ENCODE results near the gene EME2.

Gene EME2

DNA sequence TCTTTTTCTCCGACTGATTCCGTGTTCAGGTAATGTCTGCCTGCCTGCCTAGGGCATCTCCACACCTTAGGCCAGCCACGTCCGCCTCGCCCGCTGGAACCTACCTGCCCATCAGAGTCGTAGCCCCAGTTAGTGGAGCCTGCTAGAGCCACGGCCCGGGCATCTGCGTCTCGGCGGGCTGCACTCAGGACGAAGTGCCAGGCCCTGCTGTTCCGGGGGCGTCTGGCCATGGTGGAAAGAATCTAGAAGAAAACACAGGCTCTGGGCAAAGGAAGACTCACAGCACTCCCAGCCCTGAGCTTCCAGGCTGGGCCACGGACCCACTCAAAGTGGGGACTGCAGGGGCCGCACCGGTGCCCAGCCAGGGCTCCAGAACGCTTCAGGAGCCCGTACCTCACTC lies 8.6 kb downstream of the EME2 start:
- no peak for DNase-seq (ENCODE audit: low read depth, low spot score)
- no peaks in the 10 kb centered on the region for H3K9me3 ChIP-seq (ENCODE audit: insufficient read depth, low read length)
- peaks cover 18% of the 10 kb centered on the region for H3K4me1 ChIP-seq (ENCODE audit: insufficient read depth, insufficient read length)
- peaks cover 70% of the 10 kb centered on the region for H3K36me3 ChIP-seq (ENCODE audit: insufficient read depth, insufficient read length, low read length)
- H3K4me3 ChIP-seq (ENCODE audit: insufficient read length, low read depth): peak overlapping the region; percentile 76
- H3K9ac ChIP-seq (ENCODE audit: insufficient read length, low read depth): peak overlapping the region; percentile 89
- no peak for TF ChIP-seq ZNF274 (IDR thresholded peaks at IDR 0.05; ENCODE audit: low read depth, low read length)
- H3K27me3 ChIP-seq (ENCODE audit: insufficient read depth, insufficient read length): no peaks in the 10 kb centered on the region

DNA sequence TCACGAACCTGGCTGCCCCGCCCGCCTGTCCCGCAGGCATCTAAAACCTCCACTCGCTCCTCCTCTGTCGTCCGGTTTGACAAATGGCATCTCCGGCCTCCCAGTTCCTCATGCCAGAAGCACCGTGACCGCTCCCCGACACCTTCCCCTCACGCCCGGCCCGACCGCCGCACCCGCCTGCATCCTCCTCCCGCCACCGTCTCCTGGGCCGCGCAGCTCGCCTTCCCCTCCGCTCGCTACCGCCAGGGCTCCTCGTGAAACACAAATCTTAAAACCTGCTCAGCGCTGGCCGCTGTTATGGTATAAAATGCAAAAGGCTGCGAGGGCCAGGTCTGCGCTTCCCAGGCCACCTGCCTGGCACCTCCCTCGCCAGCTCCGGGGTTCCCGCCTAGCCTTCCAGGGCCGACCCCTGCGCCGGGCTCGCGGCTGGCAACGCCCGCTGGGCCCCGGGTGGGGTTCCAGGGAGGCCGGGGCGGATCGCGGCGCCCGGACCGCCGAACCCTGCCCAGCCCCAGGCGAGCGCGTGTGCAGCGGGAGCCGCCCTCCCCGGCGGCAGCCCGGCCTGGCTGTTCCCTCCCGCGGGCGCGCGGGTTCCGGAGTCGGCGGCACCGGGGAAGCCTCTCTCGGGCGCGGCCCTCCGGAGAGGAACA lies 9.3 kb downstream of the EME2 start:
- Histone ChIP-seq H3K4me1 (ENCODE audit: insufficient read depth, insufficient read length) (peaks cover 18% of the 10 kb centered on the region), H3K36me3 (ENCODE audit: insufficient read depth, insufficient read length, low read length) (peaks cover 70% of the 10 kb centered on the region), H3K9me3 (ENCODE audit: insufficient read depth, low read length) (no peaks in the 10 kb centered on the region), H3K9ac (ENCODE audit: insufficient read length, low read depth) (peak overlapping the region; percentile 89), H3K27me3 (ENCODE audit: insufficient read depth, insufficient read length) (no peaks in the 10 kb centered on the region), H3K4me3 (ENCODE audit: insufficient read length, low read depth) (peak overlapping the region; percentile 76)
- TF ChIP-seq YY1 (IDR thresholded peaks at IDR 0.05; ENCODE audit: insufficient read depth, insufficient read length) (no peak), SUZ12 (IDR thresholded peaks at IDR 0.05; ENCODE audit: extremely low read depth, insufficient read depth, insufficient read length) (no peak), ZNF274 (IDR thresholded peaks at IDR 0.05; ENCODE audit: low read depth, low read length) (no peak)
- no peak for DNase-seq (ENCODE audit: low read depth, low spot score)

DNA sequence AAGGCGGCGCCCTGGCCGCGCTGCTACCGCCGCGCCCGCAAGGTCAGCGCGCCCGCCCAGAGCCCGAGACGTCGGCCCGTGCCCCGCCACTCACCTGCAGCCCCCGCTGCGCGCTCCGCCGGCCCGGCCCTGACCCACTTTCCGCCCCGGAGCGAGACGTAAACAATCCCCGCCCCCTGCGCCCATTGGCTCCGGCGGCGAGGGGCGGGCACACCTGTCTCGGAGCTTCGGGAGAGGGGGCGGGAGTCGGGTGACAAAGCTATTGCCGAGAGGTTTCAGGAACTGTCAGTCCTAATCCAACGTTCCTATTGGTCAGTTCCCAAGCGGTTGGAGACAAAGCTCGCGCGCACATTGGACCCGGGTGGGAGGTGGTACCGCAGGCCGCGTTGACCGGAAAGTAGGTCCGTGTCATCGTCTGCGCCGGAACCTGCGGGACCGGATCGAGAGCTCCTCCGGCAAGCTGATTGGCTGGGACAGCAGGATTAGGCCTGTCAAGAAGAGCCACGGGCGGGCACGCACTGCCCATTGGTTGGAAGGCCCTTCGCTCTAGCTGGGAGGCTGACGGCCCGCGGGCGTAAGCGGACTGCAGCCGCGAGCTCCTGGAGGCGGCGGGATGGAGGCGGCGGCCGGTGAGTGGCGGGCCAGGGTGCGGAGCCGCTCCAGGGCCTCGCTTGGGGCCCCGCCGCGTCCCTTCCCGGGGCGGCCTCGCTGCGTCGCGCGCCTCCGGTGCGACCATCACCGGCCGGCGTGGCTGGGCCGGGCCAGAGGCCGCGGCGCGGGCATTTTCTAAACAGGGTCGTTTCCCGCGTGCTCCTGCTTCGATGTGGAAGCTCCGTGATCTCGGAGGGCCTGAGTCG lies 10.0 kb downstream of the EME2 start, which contains the start of the genes NUBP2 and SPSB3:
NUBP2 (plus strand) TSS at position 553 of the 857 bp plus-strand sequence; CDS start at position 614, 61 bp downstream.
SPSB3 (minus strand) TSS at position 164 of the 857 bp plus-strand sequence. CDS start 1,088 bp downstream, outside the sequence.
- peak within 1 kb of the TSS; percentile 92 for H3K9ac ChIP-seq (ENCODE audit: insufficient read length, low read depth)
- H3K36me3 ChIP-seq (ENCODE audit: insufficient read depth, insufficient read length, low read length): peaks cover 70% of the 10 kb centered on the region
- H3K9me3 ChIP-seq (ENCODE audit: insufficient read depth, low read length): no peaks in the 10 kb centered on the region
- H3K4me3 ChIP-seq (ENCODE audit: insufficient read length, low read depth): peak within 1 kb of the TSS; percentile 79
- no peak for TF ChIP-seq ZNF274 (IDR thresholded peaks at IDR 0.05; ENCODE audit: low read depth, low read length)
- TF ChIP-seq SUZ12 (IDR thresholded peaks at IDR 0.05; ENCODE audit: extremely low read depth, insufficient read depth, insufficient read length): no peak
- no peak for TF ChIP-seq YY1 (IDR thresholded peaks at IDR 0.05; ENCODE audit: insufficient read depth, insufficient read length)
- peaks cover 18% of the 10 kb centered on the region for H3K4me1 ChIP-seq (ENCODE audit: insufficient read depth, insufficient read length)
- DNase-seq (ENCODE audit: low read depth, low spot score): peak; percentile 99
- no peaks in the 10 kb centered on the region for H3K27me3 ChIP-seq (ENCODE audit: insufficient read depth, insufficient read length)

DNA sequence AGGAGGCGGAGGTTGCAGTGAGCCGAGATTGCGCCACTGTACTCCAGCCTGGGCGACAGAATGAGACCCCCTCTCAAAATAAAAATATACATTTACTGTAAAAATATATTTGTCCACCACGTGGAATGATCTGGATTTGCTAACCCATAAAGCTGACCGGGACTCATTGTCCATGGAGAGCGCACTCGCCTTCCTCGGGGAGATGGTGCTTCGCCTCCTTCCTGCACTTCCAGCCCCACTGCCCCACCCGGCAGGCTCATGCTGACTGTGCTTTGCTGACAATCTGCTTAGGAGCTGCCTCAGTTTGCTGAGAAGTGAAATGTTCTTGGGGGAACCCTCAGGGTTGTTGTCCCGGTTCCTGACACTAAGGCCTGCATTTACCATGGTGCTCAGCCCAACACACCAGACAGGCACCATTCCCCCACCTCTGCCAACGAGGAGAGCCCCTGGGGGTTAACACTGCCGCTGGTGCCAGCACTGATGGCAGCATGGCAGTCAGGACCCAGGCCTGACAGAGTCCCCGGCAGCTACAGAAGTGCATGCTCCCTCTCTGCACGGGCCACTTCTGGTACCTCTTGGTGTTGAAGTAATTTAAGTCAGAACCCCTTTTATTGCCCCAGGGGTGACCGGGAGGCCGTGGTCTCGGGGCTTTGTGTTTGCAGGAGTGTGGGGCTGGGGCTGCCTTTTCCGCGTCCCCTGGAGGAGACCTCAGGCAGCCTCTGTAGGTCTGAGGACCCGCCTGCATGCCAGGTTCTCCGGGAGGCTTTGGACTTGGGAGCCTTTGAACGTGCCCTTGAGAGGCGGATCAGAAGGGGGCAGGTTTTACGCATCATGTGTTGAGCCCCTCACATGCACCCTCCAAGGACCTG lies 12.6 kb downstream of the EME2 start:
- DNase-seq (ENCODE audit: low read depth, low spot score): no peak
- Histone ChIP-seq H3K27me3 (ENCODE audit: insufficient read depth, insufficient read length) (no peaks in the 10 kb centered on the region), H3K9me3 (ENCODE audit: insufficient read depth, low read length) (no peaks in the 10 kb centered on the region), H3K4me3 (ENCODE audit: insufficient read length, low read depth) (no peak overlapping the region), H3K36me3 (ENCODE audit: insufficient read depth, insufficient read length, low read length) (peaks cover 70% of the 10 kb centered on the region), H3K9ac (ENCODE audit: insufficient read length, low read depth) (peak overlapping the region; percentile 32), H3K4me1 (ENCODE audit: insufficient read depth, insufficient read length) (peaks cover 9% of the 10 kb centered on the region)
- no peak for TF ChIP-seq YY1 (IDR thresholded peaks at IDR 0.05; ENCODE audit: insufficient read depth, insufficient read length)
- no peak for TF ChIP-seq ZNF274 (IDR thresholded peaks at IDR 0.05; ENCODE audit: low read depth, low read length)
- no peak for TF ChIP-seq SUZ12 (IDR thresholded peaks at IDR 0.05; ENCODE audit: extremely low read depth, insufficient read depth, insufficient read length)

DNA sequence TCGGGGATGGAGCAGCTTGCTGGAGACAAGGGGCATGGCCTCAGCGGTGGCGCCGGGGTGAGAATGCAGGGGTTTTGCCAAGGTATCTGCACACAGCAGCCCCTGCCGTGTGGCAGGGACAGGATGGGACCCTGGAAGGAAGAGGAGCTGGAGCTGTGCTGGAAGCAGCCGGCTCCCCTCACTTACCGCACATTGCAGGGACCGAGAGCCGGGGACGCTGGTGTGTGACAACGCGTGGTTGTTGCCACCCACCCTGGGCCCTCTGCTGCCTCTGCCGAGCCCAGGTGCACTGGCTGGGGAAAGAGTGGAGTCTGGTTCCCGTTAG lies 13.2 kb downstream of the EME2 start:
- DNase-seq (ENCODE audit: low read depth, low spot score): no peak
- Histone ChIP-seq H3K4me1 (ENCODE audit: insufficient read depth, insufficient read length) (peaks cover 8% of the 10 kb centered on the region), H3K9me3 (ENCODE audit: insufficient read depth, low read length) (no peaks in the 10 kb centered on the region), H3K9ac (ENCODE audit: insufficient read length, low read depth) (peak overlapping the region; percentile 32), H3K4me3 (ENCODE audit: insufficient read length, low read depth) (no peak overlapping the region), H3K36me3 (ENCODE audit: insufficient read depth, insufficient read length, low read length) (peaks cover 70% of the 10 kb centered on the region), H3K27me3 (ENCODE audit: insufficient read depth, insufficient read length) (no peaks in the 10 kb centered on the region)
- TF ChIP-seq SUZ12 (IDR thresholded peaks at IDR 0.05; ENCODE audit: extremely low read depth, insufficient read depth, insufficient read length) (no peak), ZNF274 (IDR thresholded peaks at IDR 0.05; ENCODE audit: low read depth, low read length) (no peak), YY1 (IDR thresholded peaks at IDR 0.05; ENCODE audit: insufficient read depth, insufficient read length) (no peak)

DNA sequence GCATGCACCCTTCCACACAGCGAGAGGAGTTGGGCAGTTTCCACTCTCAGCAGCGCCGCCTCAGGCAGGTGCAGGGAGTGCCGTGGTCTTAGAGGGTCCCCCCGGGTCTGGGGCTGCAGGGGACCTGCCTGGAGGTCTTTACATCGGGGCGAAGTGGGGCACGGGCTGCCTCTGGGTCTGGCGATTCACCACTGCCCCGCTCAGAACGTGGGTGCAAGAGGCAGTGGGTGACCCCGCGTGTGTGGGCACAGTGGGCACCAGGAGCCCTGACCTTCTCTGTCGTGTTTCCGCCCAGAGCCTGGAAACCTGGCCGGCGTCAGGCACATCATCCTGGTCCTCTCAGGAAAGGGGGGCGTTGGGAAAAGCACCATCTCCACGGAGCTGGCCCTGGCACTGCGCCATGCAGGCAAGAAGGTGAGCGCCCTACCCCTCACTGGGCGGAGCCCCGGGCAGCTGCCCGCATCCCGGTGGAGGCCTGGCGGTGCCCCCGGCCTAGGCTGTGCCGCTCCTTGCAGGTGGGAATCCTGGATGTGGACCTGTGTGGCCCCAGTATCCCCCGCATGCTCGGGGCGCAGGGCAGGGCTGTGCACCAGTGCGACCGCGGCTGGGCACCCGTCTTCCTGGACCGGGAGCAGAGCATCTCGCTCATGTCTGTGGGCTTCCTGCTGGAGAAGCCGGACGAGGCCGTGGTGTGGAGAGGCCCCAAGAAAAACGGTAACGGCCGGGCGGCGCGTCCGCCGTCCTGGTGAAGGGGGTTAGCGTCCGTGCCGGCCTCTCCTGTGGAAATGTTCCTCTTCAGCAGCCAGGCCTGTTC lies 13.8 kb downstream of the EME2 start:
- H3K4me1 ChIP-seq (ENCODE audit: insufficient read depth, insufficient read length): peaks cover 2% of the 10 kb centered on the region
- DNase-seq (ENCODE audit: low read depth, low spot score): no peak
- H3K27me3 ChIP-seq (ENCODE audit: insufficient read depth, insufficient read length): no peaks in the 10 kb centered on the region
- no peak overlapping the region for H3K9ac ChIP-seq (ENCODE audit: insufficient read length, low read depth)
- H3K4me3 ChIP-seq (ENCODE audit: insufficient read length, low read depth): no peak overlapping the region
- peaks cover 74% of the 10 kb centered on the region for H3K36me3 ChIP-seq (ENCODE audit: insufficient read depth, insufficient read length, low read length)
- no peaks in the 10 kb centered on the region for H3K9me3 ChIP-seq (ENCODE audit: insufficient read depth, low read length)
- TF ChIP-seq ZNF274 (IDR thresholded peaks at IDR 0.05; ENCODE audit: low read depth, low read length) (no peak), YY1 (IDR thresholded peaks at IDR 0.05; ENCODE audit: insufficient read depth, insufficient read length) (no peak), SUZ12 (IDR thresholded peaks at IDR 0.05; ENCODE audit: extremely low read depth, insufficient read depth, insufficient read length) (no peak)
